Smooth muscle cell (in vitro differentiated cells): ENCODE results near the gene CORO2B. TPM values are rescaled to one million over a fixed set of nuclear protein-coding genes. Genes with fewer than 3 reads are reported as not detected.

Source experiments
- DNase-seq: peaks from one replicate; lab custom pipeline; 2025; ENCODE audit not compliant: unreplicated experiment; lab: John Stamatoyannopoulos, UW
- H2AFZ ChIP-seq: fragments of 200-600 bp; sonication (generic); 2 replicates; pipeline ENCODE4 v1.6.0; 2016; ENCODE audit warnings: antibody characterized with exemption, low read depth, mild to moderate bottlenecking
- H3F3A ChIP-seq: fragments of 200-600 bp; sonication (generic); 2 replicates; pipeline ENCODE4 v1.6.0; 2017; ENCODE audit warnings: antibody characterized with exemption, low read depth
- H3K27ac ChIP-seq: fragments of 200-600 bp; sonication (generic); 2 replicates; pipeline ENCODE4 v1.5.1; 2016; ENCODE audit warnings: low read depth, mild to moderate bottlenecking
- H3K27me3 ChIP-seq: fragments of 200-600 bp; sonication (generic); 2 replicates; pipeline ENCODE4 v1.6.1; 2016; ENCODE audit warnings: low read depth, mild to moderate bottlenecking
- H3K36me3 ChIP-seq: fragments of 200-600 bp; sonication (generic); 2 replicates; pipeline ENCODE4 v1.5.1; 2016; ENCODE audit warnings: low read depth
- H3K4me1 ChIP-seq: fragments of 200-600 bp; sonication (generic); 2 replicates; pipeline ENCODE4 v1.5.1; 2016; ENCODE audit warnings: low read depth
- H3K4me2 ChIP-seq: fragments of 200-600 bp; sonication (generic); 2 replicates; pipeline ENCODE4 v1.6.0; 2016; ENCODE audit warnings: mild to moderate bottlenecking
- H3K4me3 ChIP-seq: fragments of 200-600 bp; sonication (generic); 2 replicates; pipeline ENCODE4 v1.5.1; 2016; ENCODE audit warnings: mild to moderate bottlenecking
- H3K79me2 ChIP-seq: fragments of 200-600 bp; sonication (generic); 2 replicates; pipeline ENCODE4 v1.6.0; 2016; ENCODE audit warnings: low read depth, mild to moderate bottlenecking
- H3K9ac ChIP-seq: fragments of 200-600 bp; sonication (generic); 2 replicates; pipeline ENCODE4 v1.6.0; 2016; ENCODE audit warnings: low read depth
- H3K9me3 ChIP-seq: fragments of 200-600 bp; sonication (generic); replicated peaks from 2 replicates; pipeline ENCODE4 v1.5.1; 2016; ENCODE audit warnings: low read depth
- H4K20me1 ChIP-seq: fragments of 200-600 bp; sonication (generic); 2 replicates; pipeline ENCODE4 v1.6.0; 2016; ENCODE audit warnings: low read depth
- WGBS: methylation state at CpG from one replicate; pipeline ENCODE4 v1.1.7; 2016; ENCODE audit warnings: low lambda C conversion rate; 5-methylcytosine and 5-hydroxymethylcytosine counted together
- polyA plus RNA-seq: library from polyadenylated mRNA; unstranded; fragments of >200 nt; fragmentation: Nextera tagmentation; extraction: Ambion mirVana; gene quantifications from 2 replicates; pipeline ENCODE4 v1.2.1, GENCODE V29; 2016
- total RNA-seq: library from RNA; depleted of rRNA; stranded (reverse); fragments of >200 nt; gene quantifications from 2 replicates; pipeline ENCODE4 v1.2.3, GENCODE V29; 2014
- TF ChIP-seq, protein P1 (sequence below): fragments of 200-600 bp; sonication (generic); IDR thresholded peaks from 2 replicates; pipeline ENCODE4 v1.5.1; 2017; ENCODE audit warnings: borderline replicate concordance, mild to moderate bottlenecking, antibody characterized with exemption; ENCODE audit not compliant: insufficient read depth, poor library complexity, severe bottlenecking

The CORO2B gene
- total and polyA plus RNA-seq, 2 experiments from 2014 or later, result 0.47 to 0.49 TPM

DNA sequence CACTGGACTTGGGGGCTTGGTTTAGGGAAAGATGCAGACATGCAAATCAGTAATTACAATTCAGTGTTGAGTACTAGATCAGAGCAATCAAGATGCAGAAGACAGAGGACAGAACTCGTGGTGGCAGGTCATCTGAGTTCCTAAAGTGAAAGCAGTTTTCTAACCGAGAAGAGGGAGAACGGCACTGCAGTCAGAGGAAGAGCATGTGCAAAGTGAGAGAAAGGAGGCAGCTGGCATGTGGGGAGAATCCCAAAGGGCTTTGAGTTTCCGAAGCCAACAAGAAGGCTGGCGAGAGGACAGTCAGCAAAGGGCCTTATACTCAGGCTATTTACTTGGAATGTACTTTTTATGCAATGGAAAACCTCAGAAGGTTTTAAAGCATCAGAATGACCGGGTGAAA lies 154.9 kb downstream of the CORO2B start:
- no peaks in the 10 kb centered on the region for H3K79me2 ChIP-seq
- no peaks in the 10 kb centered on the region for H4K20me1 ChIP-seq
- H3K9me3 ChIP-seq, result no peaks in the 10 kb centered on the region
- H3K4me1 ChIP-seq, result no peaks in the 10 kb centered on the region
- H3K27ac ChIP-seq, result no peak overlapping the region
- no peak for DNase-seq
- H3K4me3 ChIP-seq, result no peak overlapping the region
- no peaks in the 10 kb centered on the region for H3F3A ChIP-seq
- 19% methylated on average over 6 of the region's 6 CpGs for WGBS
- H3K27me3 ChIP-seq, result no peaks in the 10 kb centered on the region
- TF ChIP-seq, protein P1, sequence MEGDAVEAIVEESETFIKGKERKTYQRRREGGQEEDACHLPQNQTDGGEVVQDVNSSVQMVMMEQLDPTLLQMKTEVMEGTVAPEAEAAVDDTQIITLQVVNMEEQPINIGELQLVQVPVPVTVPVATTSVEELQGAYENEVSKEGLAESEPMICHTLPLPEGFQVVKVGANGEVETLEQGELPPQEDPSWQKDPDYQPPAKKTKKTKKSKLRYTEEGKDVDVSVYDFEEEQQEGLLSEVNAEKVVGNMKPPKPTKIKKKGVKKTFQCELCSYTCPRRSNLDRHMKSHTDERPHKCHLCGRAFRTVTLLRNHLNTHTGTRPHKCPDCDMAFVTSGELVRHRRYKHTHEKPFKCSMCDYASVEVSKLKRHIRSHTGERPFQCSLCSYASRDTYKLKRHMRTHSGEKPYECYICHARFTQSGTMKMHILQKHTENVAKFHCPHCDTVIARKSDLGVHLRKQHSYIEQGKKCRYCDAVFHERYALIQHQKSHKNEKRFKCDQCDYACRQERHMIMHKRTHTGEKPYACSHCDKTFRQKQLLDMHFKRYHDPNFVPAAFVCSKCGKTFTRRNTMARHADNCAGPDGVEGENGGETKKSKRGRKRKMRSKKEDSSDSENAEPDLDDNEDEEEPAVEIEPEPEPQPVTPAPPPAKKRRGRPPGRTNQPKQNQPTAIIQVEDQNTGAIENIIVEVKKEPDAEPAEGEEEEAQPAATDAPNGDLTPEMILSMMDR, result no peak
- no peak overlapping the region for H3K9ac ChIP-seq
- H2AFZ ChIP-seq, result no peak overlapping the region
- peak overlapping the region; percentile 27 for H3K4me2 ChIP-seq
- H3K36me3 ChIP-seq, result no peaks in the 10 kb centered on the region

DNA sequence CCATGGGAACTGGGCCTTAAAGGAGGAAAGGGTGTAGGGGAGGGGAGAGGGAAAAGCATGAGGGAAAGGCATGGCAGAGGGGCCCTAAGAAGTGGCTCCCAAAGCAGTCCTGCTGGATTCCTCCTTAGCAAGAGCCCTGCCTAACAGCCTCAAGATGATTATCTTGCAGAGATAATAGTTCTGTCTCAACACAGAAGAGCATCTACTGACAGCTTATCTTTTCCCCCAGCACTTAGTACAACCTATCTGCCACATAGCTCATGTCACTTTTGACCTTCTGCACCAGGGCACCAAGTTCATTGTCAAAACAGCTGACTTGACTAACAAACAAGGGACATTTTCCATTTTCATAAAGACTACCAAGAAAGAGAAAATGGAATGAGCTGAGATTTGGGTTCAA lies 155.6 kb downstream of the CORO2B start:
- Histone ChIP-seq H3K79me2 (no peaks in the 10 kb centered on the region), H3K27me3 (no peaks in the 10 kb centered on the region), H3K9ac (no peak overlapping the region), H3K4me1 (no peaks in the 10 kb centered on the region), H4K20me1 (no peaks in the 10 kb centered on the region), H3K4me2 (no peak overlapping the region), H3K36me3 (no peaks in the 10 kb centered on the region), H3K27ac (no peak overlapping the region), H3K9me3 (no peaks in the 10 kb centered on the region), H3K4me3 (no peak overlapping the region), H2AFZ (no peak overlapping the region), H3F3A (no peaks in the 10 kb centered on the region)
- TF ChIP-seq, protein P1, result no peak
- no peak for DNase-seq

DNA sequence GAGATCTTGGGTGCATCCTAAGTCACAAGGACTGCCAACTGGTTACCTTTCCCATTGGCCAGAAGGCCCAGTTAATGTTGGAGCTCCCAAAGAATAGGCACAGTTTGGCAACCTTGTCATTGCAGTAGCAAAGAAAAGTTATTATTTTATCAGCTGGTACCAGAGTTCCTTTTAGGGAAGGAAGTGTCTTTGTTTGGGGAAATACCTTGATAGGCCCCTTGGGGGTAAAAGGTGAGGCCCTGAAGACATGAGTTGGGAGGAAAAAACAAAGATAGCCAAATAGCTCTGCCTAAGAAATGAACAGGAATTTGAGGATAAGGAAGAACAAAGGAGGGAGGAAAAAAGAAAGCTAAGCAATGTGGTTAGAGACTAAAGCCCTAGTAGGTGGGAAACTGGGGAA lies 156.1 kb downstream of the CORO2B start:
- Histone ChIP-seq H3K4me1 (no peaks in the 10 kb centered on the region), H3K27ac (no peak overlapping the region), H3K9me3 (no peaks in the 10 kb centered on the region), H3K79me2 (no peaks in the 10 kb centered on the region), H3F3A (no peaks in the 10 kb centered on the region), H2AFZ (no peak overlapping the region), H3K27me3 (no peaks in the 10 kb centered on the region), H3K36me3 (no peaks in the 10 kb centered on the region), H3K4me2 (no peak overlapping the region), H3K9ac (no peak overlapping the region), H3K4me3 (no peak overlapping the region), H4K20me1 (no peaks in the 10 kb centered on the region)
- no peak for DNase-seq
- TF ChIP-seq, protein P1, result no peak

DNA sequence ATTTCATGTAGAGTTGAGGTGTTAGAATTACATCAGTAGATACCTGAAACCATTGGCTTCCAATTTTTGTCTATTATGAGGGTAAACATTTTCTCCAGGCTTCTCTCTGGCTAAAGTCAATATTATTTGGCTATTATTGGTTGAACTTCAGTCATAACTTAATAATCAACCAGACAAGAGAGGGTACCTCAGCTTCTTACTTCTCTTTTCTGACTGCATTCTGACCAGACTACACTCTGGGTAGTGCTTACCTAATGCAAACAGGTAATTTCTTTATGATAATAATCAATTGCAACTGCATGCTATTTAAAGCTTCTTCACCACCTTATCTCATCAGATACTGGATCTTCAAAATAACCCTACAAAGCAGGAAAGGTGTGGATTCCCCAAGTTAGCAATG lies 156.8 kb downstream of the CORO2B start:
- no peaks in the 10 kb centered on the region for H4K20me1 ChIP-seq
- TF ChIP-seq, protein P1, result no peak

More for the DNA sequence above, 156.8 kb downstream of the CORO2B start:
- H3K4me1 ChIP-seq, result no peaks in the 10 kb centered on the region
- H3K27ac ChIP-seq, result no peak overlapping the region
- no peak overlapping the region for H2AFZ ChIP-seq
- no peaks in the 10 kb centered on the region for H3K27me3 ChIP-seq
- H3K9ac ChIP-seq, result no peak overlapping the region
- no peak overlapping the region for H3K4me2 ChIP-seq
- H3K36me3 ChIP-seq, result no peaks in the 10 kb centered on the region
- DNase-seq, result no peak
- no peaks in the 10 kb centered on the region for H3K9me3 ChIP-seq
- no peaks in the 10 kb centered on the region for H3K79me2 ChIP-seq
- H3F3A ChIP-seq, result no peaks in the 10 kb centered on the region
- H3K4me3 ChIP-seq, result no peak overlapping the region
